Endometrium (tissue), 2 donors: ENCODE data around the gene PTGES.

Experiments used
- FAIRE-seq: peaks from 2 replicates; lab custom pipeline; 2012; peaks lifted over from hg19 to GRCh38; lab: Jason Lieb, UNC
- donor health status: control.
- donor health status: control.

Gene PTGES

GRCh38 chr9:129716091-129716490 is 36.8 kb downstream of the PTGES start:
- no peak for FAIRE-seq

- no peak for FAIRE-seq
These were observed 38.3 kb downstream of the PTGES start for GRCh38 chr9:129714511-129715061.

GRCh38 chr9:129713402-129713679 is 39.5 kb downstream of the PTGES start:
- FAIRE-seq, result no peak

GRCh38 chr9:129712634-129713401 is 40.0 kb downstream of the PTGES start:
- FAIRE-seq, result no peak

- FAIRE-seq, result no peak
These were observed 42.7 kb downstream of the PTGES start for GRCh38 chr9:129710169-129710453.

- no peak for FAIRE-seq
These were observed 43.2 kb downstream of the PTGES start for GRCh38 chr9:129709438-129710168.

GRCh38 chr9:129708793-129709192 is 44.0 kb downstream of the PTGES start:
- no peak for FAIRE-seq

GRCh38 chr9:129704807-129705206 is 48.0 kb downstream of the PTGES start:
- no peak for FAIRE-seq

GRCh38 chr9:129703667-129704355 is 49.0 kb downstream of the PTGES start:
- no peak for FAIRE-seq

- FAIRE-seq, result no peak
These were observed 50.0 kb downstream of the PTGES start for GRCh38 chr9:129702589-129703520.

- FAIRE-seq, result no peak
These were observed 51.3 kb downstream of the PTGES start for GRCh38 chr9:129701549-129701948.

- no peak for FAIRE-seq
These were observed 51.8 kb downstream of the PTGES start for GRCh38 chr9:129701054-129701453.

GRCh38 chr9:129698254-129698757 is 54.5 kb downstream of the PTGES start:
- no peak for FAIRE-seq

- FAIRE-seq, result no peak
These were observed 55.1 kb downstream of the PTGES start for GRCh38 chr9:129697656-129698253.

GRCh38 chr9:129696944-129697655 is 55.7 kb downstream of the PTGES start:
- no peak for FAIRE-seq

- FAIRE-seq, result no peak
These were observed 57.0 kb downstream of the PTGES start for GRCh38 chr9:129695870-129696269.

GRCh38 chr9:129694243-129694646 is 58.6 kb downstream of the PTGES start:
- no peak for FAIRE-seq

- FAIRE-seq, result no peak
These were observed 59.1 kb downstream of the PTGES start for GRCh38 chr9:129693741-129694140.

GRCh38 chr9:129692534-129692933 is 60.3 kb downstream of the PTGES start:
- no peak for FAIRE-seq
